Mononuclear cell (primary cell): Measurements from ENCODE around the gene KEAP1. TPM values are rescaled to one million over a fixed set of nuclear protein-coding genes. Genes with fewer than 3 reads are reported as not detected.
"Not testable (repeated sequence)": the region's sequence is repeated elsewhere in the genome, so short reads cannot be mapped to it uniquely, and the experiment has no call there.

Source experiments
- H3K27me3 ChIP-seq: 2 replicates; pipeline ENCODE4 v1.6.0; 2011; ENCODE audit warnings: low read length, control low read depth; ENCODE audit not compliant: insufficient read depth
- H3K4me1 ChIP-seq: 2 replicates; pipeline ENCODE4 v1.5.1; 2011; ENCODE audit warnings: mild to moderate bottlenecking, low read length, control low read depth; ENCODE audit not compliant: insufficient read depth
- H3K4me3 ChIP-seq: 2 replicates; pipeline ENCODE4 v1.5.1; 2011; ENCODE audit warnings: mild to moderate bottlenecking, low read length, moderate library complexity
- H3K9me3 ChIP-seq: 2 replicates; pipeline ENCODE4 v1.5.1; 2011; ENCODE audit warnings: low read depth, mild to moderate bottlenecking, control low read depth, low read length
- total RNA-seq: library from RNA; depleted of rRNA; stranded (reverse); fragments of >200 nt; gene quantifications from one replicate; pipeline ENCODE4 v1.2.3, GENCODE V29; 2012

Gene KEAP1
- total RNA-seq, 1 donor = 10.4 TPM

GRCh38 chr19:10537668-10538067, 34.5 kb upstream of the KEAP1 start:
- H3K4me3 ChIP-seq = no peak overlapping the region
- peaks cover 3% of the 10 kb centered on the region for H3K27me3 ChIP-seq
- no peaks in the 10 kb centered on the region for H3K9me3 ChIP-seq
- H3K4me1 ChIP-seq = peaks cover 10% of the 10 kb centered on the region

GRCh38 chr19:10535613-10536012, 32.5 kb upstream of the KEAP1 start:
- peaks cover 3% of the 10 kb centered on the region for H3K27me3 ChIP-seq
- peaks cover 5% of the 10 kb centered on the region for H3K4me1 ChIP-seq
- H3K9me3 ChIP-seq = no peaks in the 10 kb centered on the region
- H3K4me3 ChIP-seq = no peak overlapping the region

DNA sequence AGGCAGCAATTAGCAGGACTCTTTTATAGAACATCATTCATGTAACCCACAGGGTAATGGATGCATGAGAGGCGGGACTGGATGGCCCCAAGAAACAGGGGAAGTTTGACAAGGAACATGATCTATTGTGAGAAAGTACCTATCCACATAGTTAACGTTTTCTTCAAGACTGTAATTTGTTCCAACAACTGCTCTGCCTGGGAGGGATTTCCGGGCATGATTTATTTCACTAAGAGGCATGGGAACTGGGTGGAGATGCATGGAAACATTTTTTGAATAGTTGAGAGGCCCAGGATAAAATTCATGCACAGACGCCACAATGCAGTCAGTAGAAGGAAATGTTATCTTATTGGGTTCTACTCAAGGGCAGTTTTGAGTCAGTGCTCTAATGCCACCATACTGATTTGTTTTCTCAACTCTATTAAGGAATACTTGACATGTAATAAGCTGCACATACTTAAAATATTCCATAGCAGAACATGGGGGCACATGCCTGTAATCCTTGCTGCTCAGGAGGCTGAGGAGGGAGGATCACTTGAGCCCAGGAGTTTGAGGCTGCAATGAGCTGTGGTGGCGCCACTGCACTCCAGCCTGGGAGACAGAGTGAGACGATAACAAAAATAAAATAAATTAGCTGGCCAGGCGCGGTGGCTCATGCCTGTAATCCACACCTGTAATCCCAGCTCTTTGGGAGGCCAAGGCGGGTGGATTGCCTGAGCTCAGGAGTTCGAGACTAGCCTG, 30.7 kb upstream of the KEAP1 start:
- no peaks in the 10 kb centered on the region for H3K4me1 ChIP-seq
- H3K27me3 ChIP-seq = peaks cover 3% of the 10 kb centered on the region
- no peaks in the 10 kb centered on the region for H3K9me3 ChIP-seq
- no peak overlapping the region for H3K4me3 ChIP-seq

- Histone ChIP-seq H3K9me3 (no peaks in the 10 kb centered on the region), H3K4me3 (no peak overlapping the region), H3K27me3 (no peaks in the 10 kb centered on the region), H3K4me1 (no peaks in the 10 kb centered on the region)
Measured at GRCh38 chr19:10532457-10532856, 29.3 kb upstream of the KEAP1 start.

GRCh38 chr19:10526887-10527286, 23.7 kb upstream of the KEAP1 start:
- H3K27me3 ChIP-seq, H3K9me3 ChIP-seq, H3K4me3 ChIP-seq: not testable (repeated sequence)
- H3K4me1 ChIP-seq = peaks cover 11% of the 10 kb centered on the region

DNA sequence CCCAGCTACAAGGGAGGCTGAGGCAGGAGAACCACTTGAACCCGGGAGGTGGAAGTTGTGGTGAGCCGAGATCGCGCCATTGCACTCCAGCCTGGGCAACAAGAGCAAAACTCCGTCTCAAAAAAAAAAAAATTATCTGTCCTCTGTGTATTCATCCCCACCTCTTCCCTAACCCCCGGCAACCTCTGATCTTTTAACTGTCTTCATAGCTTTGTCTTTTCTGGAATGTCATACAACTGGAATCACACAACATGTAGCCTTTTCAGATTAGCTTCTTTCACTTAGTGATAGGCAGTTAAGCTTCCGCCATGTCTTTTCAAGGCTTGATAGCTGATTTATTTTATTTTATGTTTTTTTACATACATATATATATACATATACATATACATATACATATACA, 22.5 kb upstream of the KEAP1 start:
- H3K27me3 ChIP-seq = no peaks in the 10 kb centered on the region
- H3K9me3 ChIP-seq = no peaks in the 10 kb centered on the region
- peaks cover 18% of the 10 kb centered on the region for H3K4me1 ChIP-seq
- H3K4me3 ChIP-seq = no peak overlapping the region

DNA sequence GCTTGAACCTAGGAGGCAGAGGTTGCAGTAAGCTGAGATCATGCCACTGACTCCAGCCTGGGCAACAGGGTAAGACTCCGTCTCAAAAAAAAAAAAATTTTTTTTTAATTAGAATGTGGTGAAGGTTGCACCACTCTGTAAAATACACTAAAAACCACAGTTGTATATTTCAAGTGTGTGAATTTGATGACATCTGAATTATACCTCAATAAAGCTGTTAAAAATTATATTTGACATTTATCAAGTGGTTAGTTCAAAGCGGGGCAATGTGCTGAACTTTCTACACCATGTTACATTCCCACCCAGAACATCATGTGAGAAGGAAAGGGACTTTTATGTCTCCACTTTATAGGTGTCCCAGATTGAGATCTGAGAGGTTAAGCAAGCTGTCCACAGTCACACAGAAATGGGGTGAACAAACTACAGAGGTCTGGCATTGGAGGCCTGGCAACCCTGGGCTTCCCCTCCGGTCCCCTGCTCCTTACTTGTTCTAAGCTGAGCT, 20.0 kb upstream of the KEAP1 start:
- Histone ChIP-seq H3K4me3 (no peak overlapping the region), H3K9me3 (no peaks in the 10 kb centered on the region), H3K4me1 (peaks cover 37% of the 10 kb centered on the region), H3K27me3 (peaks cover 16% of the 10 kb centered on the region)

- peaks cover 50% of the 10 kb centered on the region for H3K4me1 ChIP-seq
- H3K27me3 ChIP-seq = peaks cover 32% of the 10 kb centered on the region
- no peak overlapping the region for H3K4me3 ChIP-seq
- no peaks in the 10 kb centered on the region for H3K9me3 ChIP-seq
Measured at GRCh38 chr19:10521461-10522171, 18.5 kb upstream of the KEAP1 start.

DNA sequence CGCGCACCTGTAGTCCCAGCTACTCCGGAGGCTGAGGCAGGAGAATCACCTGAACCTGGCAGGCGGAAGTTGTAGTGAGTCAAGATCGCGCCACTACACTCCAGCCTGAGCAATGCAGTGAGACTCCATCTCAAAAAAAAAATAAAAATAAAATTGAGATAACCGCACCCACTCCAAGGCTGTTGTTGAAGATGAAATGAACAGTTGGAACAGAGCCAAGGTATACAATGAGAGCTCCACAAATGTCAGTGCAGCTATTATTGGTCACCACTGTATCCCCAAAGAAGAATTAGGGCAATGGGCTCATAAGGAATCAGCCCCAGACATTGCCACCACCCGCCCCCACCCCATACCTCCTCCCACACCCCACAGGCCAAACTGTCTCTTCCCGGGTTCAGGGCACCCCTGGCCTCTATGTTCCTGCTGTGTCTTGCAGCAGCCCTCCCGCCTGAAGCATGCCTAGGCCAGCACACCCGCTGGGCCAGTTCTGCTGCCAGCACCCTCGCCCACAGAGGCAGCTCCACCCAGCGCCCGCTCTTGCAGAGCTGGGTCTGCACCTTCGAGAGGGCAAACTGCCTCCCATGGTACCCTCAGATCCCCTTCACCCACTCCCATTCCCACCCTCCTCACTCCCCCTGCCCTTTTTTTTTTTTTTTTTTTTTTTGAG, 17.6 kb upstream of the KEAP1 start:
- peaks cover 41% of the 10 kb centered on the region for H3K27me3 ChIP-seq
- H3K9me3 ChIP-seq = no peaks in the 10 kb centered on the region
- H3K4me1 ChIP-seq = peaks cover 50% of the 10 kb centered on the region
- H3K4me3 ChIP-seq = no peak overlapping the region

GRCh38 chr19:10519421-10519820, 16.3 kb upstream of the KEAP1 start:
- H3K27me3 ChIP-seq = peaks cover 54% of the 10 kb centered on the region
- H3K4me1 ChIP-seq = peaks cover 54% of the 10 kb centered on the region
- no peaks in the 10 kb centered on the region for H3K9me3 ChIP-seq
- H3K4me3 ChIP-seq = no peak overlapping the region

DNA sequence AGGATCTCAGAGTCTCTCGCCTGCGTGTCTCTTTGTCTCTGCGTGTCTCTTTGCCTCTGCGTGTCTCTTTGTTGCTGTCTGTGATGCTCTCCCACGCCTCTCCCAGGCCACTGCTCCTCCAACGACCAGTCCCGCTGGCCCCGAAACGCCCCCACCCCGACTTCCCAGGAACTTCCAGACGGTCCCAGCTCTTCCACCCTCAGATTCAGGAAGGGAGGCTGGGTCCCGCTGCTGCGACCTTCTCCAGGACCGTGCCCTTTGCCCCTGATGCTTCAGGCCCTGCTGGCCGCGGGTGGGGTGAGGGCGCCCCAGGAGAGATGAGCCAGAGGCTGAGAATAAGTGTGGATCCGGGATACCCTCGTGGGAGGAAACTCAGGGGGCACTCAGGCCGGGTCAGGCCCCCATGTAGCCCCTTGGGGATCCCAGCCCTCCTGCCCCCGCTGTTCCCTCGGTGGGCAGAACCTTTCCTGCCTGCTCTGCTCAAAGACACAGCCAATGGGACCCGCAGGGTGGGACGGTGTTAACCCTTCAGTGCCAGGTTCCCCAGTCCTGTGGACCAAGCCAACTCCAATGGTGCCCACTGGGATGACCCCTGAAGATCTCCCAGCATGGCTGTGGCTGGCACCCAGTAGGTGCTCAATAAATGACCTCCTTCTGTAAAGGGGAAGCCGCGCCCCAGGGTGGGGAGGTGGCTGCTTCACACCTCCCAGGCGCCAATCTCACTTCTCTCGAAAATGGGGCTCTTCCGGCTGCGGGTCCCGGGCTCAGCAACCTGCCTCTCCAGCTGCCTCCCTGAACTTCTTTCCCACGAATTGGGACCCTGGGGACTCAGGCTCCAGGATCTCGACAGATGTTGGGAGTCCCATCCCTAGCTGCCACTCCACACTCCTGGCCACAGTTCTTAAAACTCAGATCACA, 15.5 kb upstream of the KEAP1 start:
- Histone ChIP-seq H3K27me3 (peaks cover 61% of the 10 kb centered on the region), H3K4me3 (peak overlapping the region; percentile 50), H3K4me1 (peaks cover 55% of the 10 kb centered on the region)

GRCh38 chr19:10517760-10518443, 14.7 kb upstream of the KEAP1 start:
- H3K27me3 ChIP-seq = peaks cover 69% of the 10 kb centered on the region

More for the DNA sequence above, 15.5 kb upstream of the KEAP1 start:
- no peaks in the 10 kb centered on the region for H3K9me3 ChIP-seq

DNA sequence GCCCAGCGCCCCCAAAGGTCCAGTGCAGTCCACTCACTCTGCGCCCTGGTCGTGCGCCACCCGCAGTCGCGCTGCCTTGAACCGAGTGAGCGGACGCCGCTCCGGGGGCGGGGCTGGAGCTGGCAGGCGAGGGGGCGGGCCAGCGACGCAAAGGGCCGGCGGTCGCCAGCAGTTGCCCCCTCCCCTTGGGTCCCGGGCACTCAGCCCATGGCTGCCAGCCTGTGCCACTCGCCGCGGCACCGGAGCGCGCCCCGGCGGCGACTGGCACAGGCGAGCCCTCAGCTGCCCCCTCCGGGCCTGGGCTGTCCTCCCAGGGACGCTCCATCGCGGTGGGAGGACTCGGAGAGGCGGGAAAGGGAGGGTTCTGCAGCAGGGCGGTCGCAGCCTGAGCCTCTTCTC, 14.2 kb upstream of the KEAP1 start, which contains the start of gene S1PR5:
Gene S1PR5 (minus strand): TSS at position 87 of the 399 bp plus-strand sequence. CDS start 2,436 bp downstream, outside the sequence.
- H3K27me3 ChIP-seq = peaks cover 72% of the 10 kb centered on the region
- peak within 1 kb of the TSS; percentile 50 for H3K4me3 ChIP-seq
- peaks cover 65% of the 10 kb centered on the region for H3K4me1 ChIP-seq
- H3K9me3 ChIP-seq = no peaks in the 10 kb centered on the region

More at GRCh38 chr19:10517760-10518443, 14.7 kb upstream of the KEAP1 start:
- Histone ChIP-seq H3K4me3 (peak overlapping the region; percentile 50), H3K9me3 (no peaks in the 10 kb centered on the region), H3K4me1 (peaks cover 59% of the 10 kb centered on the region)
